Measurements from ENCODE around the gene TMEM63C. TPM values are rescaled to one million over a fixed set of nuclear protein-coding genes. Genes with fewer than 3 reads are reported as not detected.

TMEM63C gene
- polyA plus RNA-seq, 1 donor (not counting 4 experiments of a cell fraction or from before 2014, with no cell fraction given): 0.66 TPM

DNA sequence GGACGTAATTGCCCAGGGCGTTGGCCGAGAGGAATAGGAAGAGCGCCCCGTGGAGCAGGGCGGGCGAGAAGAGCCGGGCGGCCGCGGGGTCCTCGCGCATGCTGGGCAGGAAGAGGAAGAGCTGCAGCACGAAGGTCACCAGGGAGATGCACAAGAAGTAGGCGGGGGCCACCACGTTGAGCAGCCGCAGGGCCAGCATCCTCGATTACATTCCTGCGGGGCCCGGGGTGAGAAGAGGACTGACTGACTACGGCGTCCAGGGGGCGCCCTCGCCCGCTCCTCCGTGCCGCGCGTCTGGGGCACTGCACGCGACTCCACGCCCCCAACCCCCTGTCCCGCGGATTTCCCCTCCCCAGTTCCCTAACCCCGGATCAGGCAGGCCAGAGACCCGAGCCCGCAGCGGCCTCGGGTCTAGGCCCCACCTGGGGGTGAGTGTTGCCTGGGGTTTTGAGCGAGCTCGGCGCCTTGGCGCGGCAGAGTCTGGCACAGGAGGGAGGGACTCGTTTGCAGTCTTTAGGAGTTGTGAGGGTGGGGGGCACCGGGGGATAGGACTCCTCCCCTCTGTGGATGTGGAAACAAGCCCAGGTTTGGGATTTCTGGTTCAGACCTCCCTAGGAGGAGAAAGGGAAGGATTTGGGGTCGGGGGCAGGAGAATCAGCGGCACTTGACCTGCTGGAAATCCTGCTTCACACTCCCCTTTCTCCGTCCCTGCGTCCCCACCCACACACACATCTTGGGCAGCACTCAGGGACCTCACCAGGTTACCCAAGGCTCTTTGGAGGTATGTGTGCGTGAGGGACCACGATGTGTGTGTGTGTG, 41.8 kb upstream of the TMEM63C start:
- Histone ChIP-seq H3K4me3 (ENCODE audit: control insufficient read depth in 2 of 3, extremely low read depth in 1 of 3, insufficient read depth in 2 of 3, low read depth in 1 of 3, low read length in 3 of 3) (no peak overlapping the region), H3K27ac (ENCODE audit: control insufficient read depth, insufficient read depth, low read length) (no peak overlapping the region), H3K27me3 (ENCODE audit: control insufficient read depth, extremely low read depth, insufficient read depth, low read length) (peaks cover 79% of the 10 kb centered on the region), H3K9me1 (ENCODE audit: control insufficient read depth, extremely low read depth, insufficient read depth, low read length) (no peaks in the 10 kb centered on the region), H3K79me2 (ENCODE audit: control insufficient read depth, insufficient read depth, low read length) (no peaks in the 10 kb centered on the region), H3K9ac (ENCODE audit: control insufficient read depth, extremely low read depth, insufficient read depth, low read length) (no peak overlapping the region), H3K9me3 (ENCODE audit: control insufficient read depth, low read depth, low read length) (no peaks in the 10 kb centered on the region), H2AFZ (ENCODE audit: control insufficient read depth, low read length) (no peak overlapping the region), H4K20me1 (ENCODE audit: control insufficient read depth, extremely low read depth, insufficient read depth, low read length) (no peaks in the 10 kb centered on the region), H3K36me3 (ENCODE audit: control insufficient read depth in 2 of 2, extremely low read depth in 1 of 2, insufficient read depth in 2 of 2, low read length in 2 of 2) (no peaks in the 10 kb centered on the region), H3K4me2 (ENCODE audit: control insufficient read depth, extremely low read depth, insufficient read depth, low read depth, low read length) (peak overlapping the region; percentile 35), H3K4me1 (ENCODE audit: control insufficient read depth, extremely low read depth, insufficient read depth, low read length) (peaks cover 5% of the 10 kb centered on the region)
- DNase-seq (ENCODE audit: low read depth, low spot score): no peak
- FAIRE-seq: no peak
- dilution Hi-C loops (cut with MboI; ENCODE audit: extremely low pct_ligation_motif_present, low sequenced_read_pairs): no loop called here
- peak; percentile 73 for TF ChIP-seq EZH2 (IDR thresholded peaks at IDR 0.05; ENCODE audit: low read length)
- TF ChIP-seq, protein P1, sequence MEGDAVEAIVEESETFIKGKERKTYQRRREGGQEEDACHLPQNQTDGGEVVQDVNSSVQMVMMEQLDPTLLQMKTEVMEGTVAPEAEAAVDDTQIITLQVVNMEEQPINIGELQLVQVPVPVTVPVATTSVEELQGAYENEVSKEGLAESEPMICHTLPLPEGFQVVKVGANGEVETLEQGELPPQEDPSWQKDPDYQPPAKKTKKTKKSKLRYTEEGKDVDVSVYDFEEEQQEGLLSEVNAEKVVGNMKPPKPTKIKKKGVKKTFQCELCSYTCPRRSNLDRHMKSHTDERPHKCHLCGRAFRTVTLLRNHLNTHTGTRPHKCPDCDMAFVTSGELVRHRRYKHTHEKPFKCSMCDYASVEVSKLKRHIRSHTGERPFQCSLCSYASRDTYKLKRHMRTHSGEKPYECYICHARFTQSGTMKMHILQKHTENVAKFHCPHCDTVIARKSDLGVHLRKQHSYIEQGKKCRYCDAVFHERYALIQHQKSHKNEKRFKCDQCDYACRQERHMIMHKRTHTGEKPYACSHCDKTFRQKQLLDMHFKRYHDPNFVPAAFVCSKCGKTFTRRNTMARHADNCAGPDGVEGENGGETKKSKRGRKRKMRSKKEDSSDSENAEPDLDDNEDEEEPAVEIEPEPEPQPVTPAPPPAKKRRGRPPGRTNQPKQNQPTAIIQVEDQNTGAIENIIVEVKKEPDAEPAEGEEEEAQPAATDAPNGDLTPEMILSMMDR (optimal IDR thresholded peaks at IDR 0.05 in 1 of 3, IDR thresholded peaks at IDR 0.05 in 1 of 3, conservative IDR thresholded peaks at IDR 0.05 in 1 of 3; ENCODE audit: extremely low read depth in 1 of 3, insufficient read depth in 2 of 3, low read length in 3 of 3): peak in 2 of 3 experiments; percentile 79 to 83

DNA sequence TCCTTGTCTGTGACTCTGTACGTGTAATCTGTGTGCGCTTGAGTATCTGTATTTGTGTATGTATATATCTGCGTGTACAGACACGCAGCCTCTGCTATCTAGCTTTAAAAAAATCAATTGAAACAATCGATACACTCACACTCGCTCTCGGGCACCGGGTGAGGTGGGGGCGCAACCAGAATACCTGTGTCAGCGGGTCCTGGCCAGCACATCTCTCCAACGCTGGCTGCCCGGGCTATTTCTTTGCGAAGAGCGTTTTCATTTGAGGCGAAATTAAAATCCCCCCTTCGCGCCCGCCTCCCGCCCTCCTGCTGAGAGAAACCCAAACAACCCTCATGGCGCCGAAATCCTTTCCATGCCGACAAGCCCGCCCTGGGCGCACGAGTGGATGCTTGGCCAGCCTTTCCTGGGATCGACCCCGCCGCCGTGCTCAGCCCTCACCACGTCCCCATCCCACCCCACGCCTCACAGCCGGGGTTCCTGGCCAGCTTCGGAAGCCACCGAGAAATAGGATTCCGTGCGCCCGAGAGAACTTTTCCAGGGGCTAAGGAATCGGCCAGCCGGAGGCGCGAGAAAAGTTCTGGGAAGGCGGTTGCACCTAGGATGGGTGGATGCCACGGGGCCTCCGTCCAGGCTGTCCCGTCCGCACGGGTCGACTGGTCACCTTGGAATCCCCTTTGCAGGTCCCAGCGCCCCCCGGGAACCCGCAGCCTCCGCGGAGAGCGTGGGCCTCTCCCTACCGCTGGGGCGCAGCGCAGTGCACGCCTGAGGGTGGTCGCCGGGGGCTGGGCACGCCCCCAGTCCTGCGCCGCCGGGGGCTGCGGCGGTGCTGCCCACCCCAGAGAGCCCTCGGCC, 41.0 kb upstream of the TMEM63C start:
- peaks cover 5% of the 10 kb centered on the region for H3K4me1 ChIP-seq (ENCODE audit: control insufficient read depth, extremely low read depth, insufficient read depth, low read length)
- no peak for FAIRE-seq
- peak overlapping the region in 1 of 3 experiments; percentile 9 for H3K4me3 ChIP-seq (ENCODE audit: control insufficient read depth in 2 of 3, extremely low read depth in 1 of 3, insufficient read depth in 2 of 3, low read depth in 1 of 3, low read length in 3 of 3)
- H3K79me2 ChIP-seq (ENCODE audit: control insufficient read depth, insufficient read depth, low read length): no peaks in the 10 kb centered on the region
- H4K20me1 ChIP-seq (ENCODE audit: control insufficient read depth, extremely low read depth, insufficient read depth, low read length): no peaks in the 10 kb centered on the region
- TF ChIP-seq, protein P1 (optimal IDR thresholded peaks at IDR 0.05 in 1 of 3, IDR thresholded peaks at IDR 0.05 in 1 of 3, conservative IDR thresholded peaks at IDR 0.05 in 1 of 3; ENCODE audit: extremely low read depth in 1 of 3, insufficient read depth in 2 of 3, low read length in 3 of 3): no peak
- TF ChIP-seq EZH2 (IDR thresholded peaks at IDR 0.05; ENCODE audit: low read length): no peak
- no peak overlapping the region for H3K27ac ChIP-seq (ENCODE audit: control insufficient read depth, insufficient read depth, low read length)
- H3K4me2 ChIP-seq (ENCODE audit: control insufficient read depth, extremely low read depth, insufficient read depth, low read depth, low read length): peak overlapping the region; percentile 35
- no peaks in the 10 kb centered on the region for H3K9me1 ChIP-seq (ENCODE audit: control insufficient read depth, extremely low read depth, insufficient read depth, low read length)
- no peak overlapping the region for H2AFZ ChIP-seq (ENCODE audit: control insufficient read depth, low read length)
- no peaks in the 10 kb centered on the region for H3K9me3 ChIP-seq (ENCODE audit: control insufficient read depth, low read depth, low read length)
- H3K36me3 ChIP-seq (ENCODE audit: control insufficient read depth in 2 of 2, extremely low read depth in 1 of 2, insufficient read depth in 2 of 2, low read length in 2 of 2): no peaks in the 10 kb centered on the region
- dilution Hi-C loops (cut with MboI; ENCODE audit: extremely low pct_ligation_motif_present, low sequenced_read_pairs): no loop called here
- no peak overlapping the region for H3K9ac ChIP-seq (ENCODE audit: control insufficient read depth, extremely low read depth, insufficient read depth, low read length)
- peaks cover 75% of the 10 kb centered on the region for H3K27me3 ChIP-seq (ENCODE audit: control insufficient read depth, extremely low read depth, insufficient read depth, low read length)
- no peak for DNase-seq (ENCODE audit: low read depth, low spot score)
